T47D (cell line): ENCODE results near the gene TUBB2B.

Experiments
- DNase-seq, 2 experiments: peaks; one replicate each; pipeline versions ENCODE4 v3.0.0 to v3.0.0-alpha.2; 2011 to 2012; ENCODE audit warnings: low read depth in 1 of 2, low spot score in 1 of 2
- JUND ChIP-seq: IDR thresholded peaks from 2 replicates; pipeline ENCODE4 v1.6.1; 2012; ENCODE audit warnings: low read depth
- in situ Hi-C: cut with HindIII; loops from 2 replicates; pipeline ENCODE4 v1.10.0; 2016; ENCODE audit warnings: low sequenced_read_pairs, low pct_unique_long_range_greater_than_20kb

Gene TUBB2B

GRCh38 chr6:3237761-3238662, 10.6 kb upstream of the TUBB2B start:
- no peak for DNase-seq
- in situ Hi-C loops: no loop called here
- TF ChIP-seq JUND: no peak

DNA sequence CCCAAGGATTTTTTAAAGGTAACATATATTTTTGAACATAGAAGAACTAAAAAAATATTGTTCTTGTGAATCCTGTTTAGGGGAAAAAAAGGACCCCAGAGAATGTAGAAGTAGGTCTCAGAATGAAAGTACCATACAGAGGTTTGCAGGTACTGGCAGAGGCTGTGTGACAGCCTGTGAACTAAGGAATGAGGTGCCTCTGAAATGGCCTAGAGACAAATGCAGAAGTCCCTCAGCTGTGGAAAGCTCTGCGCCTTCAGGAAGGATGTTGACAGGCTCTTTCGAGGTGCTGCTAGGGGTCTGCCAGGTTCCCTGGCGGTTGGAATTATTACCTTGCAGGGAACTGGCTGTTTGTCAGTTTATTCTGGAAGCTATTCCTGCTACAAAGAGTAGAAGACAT, 8.6 kb upstream of the TUBB2B start:
- in situ Hi-C loops: no loop called here
- no peak for TF ChIP-seq JUND

GRCh38 chr6:3235486-3235885, 8.0 kb upstream of the TUBB2B start:
- TF ChIP-seq JUND: no peak
- in situ Hi-C loops: no loop called here
- DNase-seq: no peak

More for the DNA sequence above, 8.6 kb upstream of the TUBB2B start:
- DNase-seq: no peak

DNA sequence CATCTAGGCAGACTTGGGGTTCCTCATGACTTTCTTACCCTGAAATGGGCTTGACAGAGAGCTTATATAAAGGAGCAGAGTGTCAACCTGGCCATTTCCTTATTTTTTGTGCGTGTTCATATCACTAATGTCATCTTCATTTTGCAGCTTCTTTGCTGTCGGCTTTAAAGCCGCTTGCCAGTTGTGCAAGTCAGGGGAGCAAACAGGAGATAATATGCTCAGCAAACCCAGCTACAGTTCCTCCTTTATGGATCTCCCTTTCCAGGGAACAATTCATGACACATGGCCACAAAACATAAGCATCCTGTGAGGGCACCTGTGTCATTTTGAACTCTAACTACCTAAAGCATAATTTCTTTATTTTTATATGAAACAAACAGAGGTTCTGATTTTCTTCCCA, 6.5 kb upstream of the TUBB2B start:
- DNase-seq: no peak
- in situ Hi-C loops: no loop called here
- no peak for TF ChIP-seq JUND

DNA sequence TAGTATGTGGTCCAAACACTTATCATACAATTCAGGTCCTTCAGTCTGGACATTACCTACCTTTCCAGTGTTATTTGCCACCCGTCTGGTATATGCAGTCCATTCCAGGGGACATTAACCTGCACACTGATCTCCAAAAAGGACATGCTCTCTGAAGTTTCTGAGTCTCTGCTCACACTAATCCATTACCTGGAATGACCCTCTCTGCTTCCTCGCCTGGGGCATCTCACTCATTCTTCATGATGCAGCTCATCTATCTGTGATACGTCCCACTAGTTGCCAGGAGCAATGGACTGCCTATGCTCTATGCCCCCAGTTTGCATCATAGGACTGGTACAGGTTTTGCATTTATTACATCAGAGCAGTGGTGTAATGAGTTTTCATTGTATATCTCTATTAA, 5.9 kb upstream of the TUBB2B start:
- in situ Hi-C loops: no loop called here
- no peak for TF ChIP-seq JUND
- DNase-seq: no peak

GRCh38 chr6:3232017-3232945, 4.8 kb upstream of the TUBB2B start:
- no peak for TF ChIP-seq JUND
- in situ Hi-C loops: no loop called here
- DNase-seq: no peak

- no peak for DNase-seq
- no peak for TF ChIP-seq JUND
- in situ Hi-C loops: no loop called here
Observed at GRCh38 chr6:3231247-3232016, 4.0 kb upstream of the TUBB2B start.

GRCh38 chr6:3230900-3231246, 3.4 kb upstream of the TUBB2B start:
- DNase-seq: no peak
- in situ Hi-C loops: no loop called here
- TF ChIP-seq JUND: no peak

GRCh38 chr6:3230256-3230882, 2.9 kb upstream of the TUBB2B start:
- in situ Hi-C loops: no loop called here
- DNase-seq: no peak
- TF ChIP-seq JUND: no peak

DNA sequence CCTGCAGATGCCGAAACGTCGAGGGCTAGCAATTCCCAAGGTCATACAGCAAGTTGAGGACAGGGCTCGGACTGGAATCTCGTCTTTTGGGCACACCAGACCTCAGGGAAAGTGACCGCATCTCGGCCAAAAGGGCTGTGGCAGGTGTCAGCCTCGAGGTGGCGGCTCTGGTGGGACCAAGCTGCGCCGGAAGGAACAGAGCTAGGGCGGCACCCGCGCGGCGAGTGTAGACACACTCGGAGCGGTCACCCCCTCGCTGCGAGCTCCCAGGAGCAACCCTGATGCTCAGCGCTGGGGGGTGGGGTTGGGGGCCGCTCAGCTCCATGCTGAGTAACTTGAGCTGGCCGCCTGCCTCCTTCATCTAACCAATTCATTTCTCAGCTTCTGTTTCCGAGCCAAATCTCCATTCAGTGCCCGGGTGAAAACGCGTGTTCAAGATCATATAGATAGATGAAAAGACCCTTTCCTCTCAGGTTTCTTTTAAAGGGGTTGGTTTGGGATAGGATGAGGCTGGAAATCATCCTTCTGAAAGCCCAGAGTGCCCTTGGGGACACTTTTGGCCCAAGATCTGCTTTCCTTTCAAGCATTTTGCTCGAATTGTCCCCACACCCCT, 2.2 kb upstream of the TUBB2B start:
- in situ Hi-C loops: no loop called here
- TF ChIP-seq JUND: no peak
- DNase-seq: peak in 1 of 2 experiments; percentile 31

DNA sequence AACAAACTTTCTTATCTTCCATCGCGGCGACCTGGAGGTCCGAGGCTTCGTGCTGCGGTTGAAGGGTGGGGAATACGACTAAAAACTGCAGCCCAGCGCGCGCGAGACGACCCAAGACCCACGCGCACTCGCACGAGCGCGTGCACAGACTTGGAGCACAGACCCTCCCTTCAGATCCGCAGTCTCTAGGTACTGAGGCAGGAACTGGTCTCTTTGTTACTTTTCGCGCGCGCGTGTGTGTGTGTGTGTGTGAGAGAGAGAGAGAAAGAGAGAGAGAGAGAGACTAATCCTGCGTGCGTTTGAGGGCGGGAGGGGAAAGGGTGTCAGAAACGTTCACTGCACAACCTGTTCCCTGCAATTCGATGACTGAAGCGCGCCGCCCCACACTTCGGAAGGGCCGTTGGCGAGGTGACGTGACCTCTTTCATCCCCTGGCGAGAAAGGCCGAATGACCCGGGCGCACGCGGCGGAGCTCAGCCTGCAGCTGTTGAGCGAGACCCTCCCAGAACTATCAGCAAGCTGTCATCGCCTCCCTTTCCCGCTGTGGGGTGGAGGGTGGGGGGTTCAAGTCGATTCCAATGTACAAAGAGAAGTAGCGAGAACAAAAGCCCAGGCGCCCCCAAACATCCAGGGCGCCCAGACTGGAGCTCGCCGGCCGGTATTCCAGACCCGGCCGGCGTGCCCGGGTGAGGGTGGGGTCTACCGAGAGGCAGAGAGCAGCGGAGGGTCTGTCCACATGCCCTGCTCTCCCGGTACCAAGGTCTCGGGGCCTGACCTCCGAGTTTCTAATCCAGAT, 1.5 kb upstream of the TUBB2B start:
- peak in 1 of 2 experiments; percentile 44 for DNase-seq
- in situ Hi-C loops: no loop called here
- TF ChIP-seq JUND: no peak
